Cardiac fibroblast (primary cell): ENCODE data around the gene USP7.

Source experiments
- DNase-seq, 2 donors: peaks; one replicate each; pipeline versions ENCODE4 v3.0.0 to v3.0.0-alpha.2; 2010; ENCODE audit warnings: low read depth in 2 of 2
- H3K4me3 ChIP-seq, 2 donors: replicated peaks in 1 of 2; 1 replicate in 1 of 2; 2 replicates in 1 of 2; pipeline ENCODE4 v1.5.1; 2011; ENCODE audit warnings: low read depth in 2 of 2, low read length in 2 of 2, mild to moderate bottlenecking in 2 of 2, moderate library complexity in 1 of 2
- TF ChIP-seq, protein P1 (sequence below): IDR thresholded peaks from one replicate; pipeline ENCODE4 v1.5.1; 2011; ENCODE audit warnings: low read depth, mild to moderate bottlenecking, low read length, inconsistent platforms

Gene USP7

DNA sequence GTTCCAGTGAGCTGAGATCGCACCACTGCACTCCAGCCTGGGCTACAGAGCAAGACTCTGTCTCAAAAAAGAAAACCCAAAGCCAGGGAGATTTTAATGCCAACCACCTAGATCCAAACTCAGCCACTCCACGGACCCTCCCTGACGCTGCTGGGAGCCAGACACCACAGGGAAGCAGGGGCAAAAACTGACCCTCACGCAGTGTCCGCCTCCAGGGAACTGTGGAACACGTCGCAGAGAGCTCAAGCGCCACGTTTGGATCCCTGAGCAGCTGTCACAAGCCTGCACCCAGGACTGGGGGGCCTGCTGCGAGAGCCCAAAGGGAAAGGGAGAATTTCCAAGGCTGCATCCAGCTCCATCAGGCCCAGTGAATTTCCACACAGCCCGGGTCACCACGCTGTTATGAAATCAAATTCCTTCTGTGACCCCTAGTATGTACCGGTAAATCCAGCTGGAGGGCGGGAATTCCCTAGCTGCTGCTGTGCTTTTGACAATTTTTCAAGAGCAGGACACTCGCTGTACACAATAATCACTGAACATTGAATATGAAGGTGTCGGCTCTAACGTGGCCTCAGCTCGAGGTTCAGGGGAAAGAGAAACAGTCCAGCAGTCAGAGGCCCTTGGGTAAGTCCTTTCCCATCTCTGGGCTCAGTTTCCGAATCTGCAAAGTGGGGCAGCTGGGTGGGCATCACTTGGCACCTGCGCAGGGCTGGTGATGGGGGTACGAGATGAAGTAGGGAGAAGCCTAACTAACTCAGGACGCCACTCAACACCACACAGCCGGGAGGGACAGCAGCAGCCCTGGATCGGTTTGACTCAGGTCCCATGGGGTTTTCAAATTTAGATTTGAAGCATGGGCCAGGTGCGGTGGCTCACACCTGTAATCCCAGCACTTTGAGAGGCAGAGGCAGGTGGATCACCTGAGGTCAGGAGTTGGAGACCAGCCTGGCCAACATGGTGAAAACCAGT lies 103.5 kb downstream of the USP7 start:
- TF ChIP-seq, protein P1, sequence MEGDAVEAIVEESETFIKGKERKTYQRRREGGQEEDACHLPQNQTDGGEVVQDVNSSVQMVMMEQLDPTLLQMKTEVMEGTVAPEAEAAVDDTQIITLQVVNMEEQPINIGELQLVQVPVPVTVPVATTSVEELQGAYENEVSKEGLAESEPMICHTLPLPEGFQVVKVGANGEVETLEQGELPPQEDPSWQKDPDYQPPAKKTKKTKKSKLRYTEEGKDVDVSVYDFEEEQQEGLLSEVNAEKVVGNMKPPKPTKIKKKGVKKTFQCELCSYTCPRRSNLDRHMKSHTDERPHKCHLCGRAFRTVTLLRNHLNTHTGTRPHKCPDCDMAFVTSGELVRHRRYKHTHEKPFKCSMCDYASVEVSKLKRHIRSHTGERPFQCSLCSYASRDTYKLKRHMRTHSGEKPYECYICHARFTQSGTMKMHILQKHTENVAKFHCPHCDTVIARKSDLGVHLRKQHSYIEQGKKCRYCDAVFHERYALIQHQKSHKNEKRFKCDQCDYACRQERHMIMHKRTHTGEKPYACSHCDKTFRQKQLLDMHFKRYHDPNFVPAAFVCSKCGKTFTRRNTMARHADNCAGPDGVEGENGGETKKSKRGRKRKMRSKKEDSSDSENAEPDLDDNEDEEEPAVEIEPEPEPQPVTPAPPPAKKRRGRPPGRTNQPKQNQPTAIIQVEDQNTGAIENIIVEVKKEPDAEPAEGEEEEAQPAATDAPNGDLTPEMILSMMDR: no peak
- DNase-seq: peak; percentile 73 to 82
- H3K4me3 ChIP-seq: no peak overlapping the region

DNA sequence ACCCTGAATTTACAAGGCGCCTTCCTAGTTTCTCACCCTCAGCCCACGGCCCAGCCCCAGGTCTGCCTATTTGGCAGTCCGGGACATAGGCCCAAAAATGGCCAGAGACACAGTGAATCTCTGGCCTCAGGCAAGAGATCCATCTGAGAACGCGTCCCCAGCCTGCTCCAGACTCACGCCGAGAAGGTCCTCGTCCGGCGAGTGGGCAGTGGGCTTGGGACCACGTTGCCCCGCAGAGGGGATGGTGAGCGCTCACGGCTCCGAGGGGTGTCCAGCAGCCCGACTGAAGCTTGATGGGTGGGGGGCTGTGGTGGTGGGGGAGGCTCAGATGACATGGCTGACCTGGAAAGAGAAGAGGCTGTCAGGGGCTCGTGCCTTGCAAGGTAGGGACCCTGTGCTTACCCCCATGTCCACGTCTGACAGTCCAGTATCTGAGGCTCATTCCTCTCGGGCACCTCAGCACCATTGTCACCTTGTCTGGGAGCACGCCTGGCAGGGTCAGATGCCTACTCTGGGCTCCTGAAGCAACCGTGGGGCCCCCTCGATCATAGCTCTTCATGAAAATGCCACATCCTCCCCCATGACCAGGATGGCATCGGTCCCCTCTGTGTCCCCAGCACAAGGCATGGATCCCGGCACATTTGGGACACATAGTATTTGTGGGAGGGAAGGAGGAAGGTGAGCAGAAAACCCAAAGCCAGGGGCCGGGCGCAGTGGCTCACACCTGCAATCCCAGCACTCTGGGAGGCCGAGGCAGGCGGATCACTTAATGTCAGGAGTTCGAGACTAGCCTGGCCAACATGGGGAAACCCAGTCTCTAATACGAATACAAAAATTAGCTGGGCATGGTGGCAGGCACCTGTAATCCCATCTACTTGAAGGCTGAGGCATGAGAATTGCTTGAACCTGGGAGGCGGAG lies 104.5 kb downstream of the USP7 start:
- no peak for DNase-seq
- TF ChIP-seq, protein P1: no peak
- no peak overlapping the region for H3K4me3 ChIP-seq

DNA sequence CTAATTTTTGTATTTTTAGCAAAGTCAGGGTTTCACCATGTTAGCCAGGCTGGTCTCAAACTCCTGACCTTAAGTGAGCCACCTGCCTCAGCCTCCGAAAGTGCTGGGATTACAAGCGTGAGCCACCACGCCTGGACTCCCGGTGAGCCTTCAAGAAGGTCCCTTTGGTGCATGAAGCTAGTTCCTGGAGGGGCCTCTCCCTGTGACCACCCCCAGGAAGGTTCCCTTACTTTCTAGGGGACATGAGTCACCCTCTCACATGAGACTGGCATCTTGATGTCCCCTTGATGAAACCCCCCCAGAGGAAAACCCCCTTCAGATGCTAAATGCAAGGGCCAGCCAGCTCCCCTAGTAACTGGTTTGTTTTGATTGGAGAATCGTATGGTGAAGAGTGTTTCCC lies 107.7 kb downstream of the USP7 start:
- H3K4me3 ChIP-seq: no peak overlapping the region
- DNase-seq: no peak
- TF ChIP-seq, protein P1: no peak

DNA sequence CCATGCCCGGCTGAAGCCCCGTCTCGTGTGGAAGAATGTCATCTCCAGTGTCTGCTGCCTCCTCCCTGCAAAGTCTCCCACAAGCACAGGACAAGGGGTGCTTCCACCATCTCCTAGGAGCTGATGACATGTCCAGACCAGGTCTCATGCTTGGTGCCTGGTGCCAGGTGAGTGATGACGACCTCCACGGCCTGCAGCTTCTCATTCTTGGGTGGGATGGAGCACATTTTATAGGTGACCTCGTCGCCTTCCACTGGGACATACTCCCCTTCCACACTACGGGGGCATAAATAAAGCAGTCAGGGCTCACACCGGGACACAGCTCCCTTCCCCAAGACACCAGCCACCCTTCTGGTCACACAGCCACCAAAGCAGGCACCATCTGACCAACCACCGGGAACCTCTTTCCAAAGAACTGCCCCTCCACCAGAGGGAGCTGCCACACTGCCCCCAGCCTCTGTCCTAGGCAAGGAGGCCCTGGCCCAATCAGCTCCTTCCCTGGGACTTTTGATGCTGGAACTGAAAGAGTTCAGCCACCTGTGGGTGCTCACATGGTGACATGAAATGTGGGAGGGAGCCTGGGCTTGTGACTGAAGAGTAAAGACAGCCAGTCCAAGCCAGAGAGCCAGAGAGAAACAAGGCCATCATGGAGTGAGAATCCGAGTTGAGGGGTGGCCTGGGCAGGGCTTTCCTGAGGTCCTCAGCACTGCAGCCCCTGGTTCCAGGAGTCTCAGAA lies 108.5 kb downstream of the USP7 start:
- no peak overlapping the region for H3K4me3 ChIP-seq
- TF ChIP-seq, protein P1: peak; percentile 32
- no peak for DNase-seq

DNA sequence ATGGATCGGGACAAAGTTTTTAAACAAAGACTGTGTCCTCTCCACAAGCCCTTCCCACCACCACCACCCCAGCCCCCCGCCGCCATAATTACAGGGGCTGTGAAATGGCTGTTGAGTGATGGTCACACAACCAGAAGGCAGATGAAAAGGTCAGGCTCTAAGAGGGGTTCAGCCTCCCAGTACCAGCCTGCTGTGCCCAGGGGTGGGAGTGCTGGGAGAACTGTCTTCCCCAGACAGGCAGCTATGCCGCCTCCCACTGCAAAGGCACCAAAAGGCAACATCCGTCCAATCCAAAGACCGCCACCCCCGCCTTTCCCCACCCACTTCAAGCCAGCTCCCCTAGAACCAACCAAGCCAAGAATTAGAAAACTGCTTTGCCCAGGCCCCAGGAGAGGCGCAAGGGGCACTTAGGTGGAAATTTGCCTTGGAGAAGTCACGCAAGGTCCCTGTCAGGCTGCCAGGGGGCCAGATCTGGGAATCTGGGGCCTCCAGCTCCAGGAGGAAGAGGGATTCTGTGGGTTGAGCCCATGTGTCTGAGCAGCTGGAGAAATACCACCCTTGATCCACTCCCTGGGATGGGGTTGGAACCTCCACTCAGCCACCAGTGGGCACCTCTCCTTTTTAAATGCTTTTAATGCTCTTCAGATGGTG lies 109.3 kb downstream of the USP7 start:
- no peak overlapping the region for H3K4me3 ChIP-seq
- DNase-seq: no peak
- TF ChIP-seq, protein P1: no peak

DNA sequence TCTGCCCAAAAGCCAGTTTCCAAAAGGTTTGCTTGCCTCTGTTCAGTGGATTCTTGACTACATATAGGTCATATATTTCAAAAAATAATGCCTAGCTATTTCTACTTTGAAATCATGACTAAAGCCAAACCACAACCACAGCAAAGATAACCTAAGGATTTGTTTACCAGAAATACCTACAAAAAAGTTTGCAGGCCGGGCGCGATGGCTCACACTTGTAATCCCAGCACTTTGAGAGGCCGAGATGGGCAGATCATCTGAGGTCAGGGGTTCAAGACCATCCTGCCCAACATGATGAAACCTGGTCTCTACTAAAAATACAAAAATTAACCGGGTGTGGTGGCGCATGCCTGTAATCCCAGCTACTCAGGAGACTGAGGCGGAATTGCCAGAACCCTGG lies 110.1 kb downstream of the USP7 start:
- TF ChIP-seq, protein P1: no peak

More for the DNA sequence above, 110.1 kb downstream of the USP7 start:
- H3K4me3 ChIP-seq: no peak overlapping the region
- DNase-seq: no peak
